BJ (cell line): ENCODE measurements around the gene FCRL5. TPM values are rescaled to one million over a fixed set of nuclear protein-coding genes. Genes with fewer than 3 reads are reported as not detected.

Experiments
- CTCF ChIA-PET: fragments of 350-600 bp; formaldehyde crosslinking; extraction: SDS; loops from one replicate; lab custom pipeline; 2021; ENCODE audit warnings: antibody characterized with exemption, inconsistent platforms; lab: Yijun Ruan, JAX
- POLR2A ChIA-PET: fragments of 300-600 bp; sonication (Branson Sonifier 250); formaldehyde crosslinking; extraction: SDS; loops from one replicate; lab custom pipeline; 2021; ENCODE audit warnings: antibody characterized with exemption; lab: Charles Lee
- DNase-seq: peaks from one replicate; pipeline ENCODE4 v3.0.0-alpha.2; 2011; ENCODE audit warnings: low read depth
- H3K27me3 ChIP-seq: 2 replicates; pipeline ENCODE4 v1.6.0; 2011; ENCODE audit warnings: low read length; ENCODE audit not compliant: control insufficient read depth, insufficient read depth
- H3K36me3 ChIP-seq: 2 replicates; pipeline ENCODE4 v1.5.1; 2011; ENCODE audit warnings: low read length; ENCODE audit not compliant: control insufficient read depth, insufficient read depth
- H3K4me3 ChIP-seq: 2 replicates; pipeline ENCODE4 v1.5.1; 2011; ENCODE audit warnings: low read depth, mild to moderate bottlenecking, control low read depth, low read length
- CTCF ChIP-seq: IDR thresholded peaks from 2 replicates; pipeline ENCODE4 v1.5.1; 2011; ENCODE audit warnings: low read depth, mild to moderate bottlenecking, control low read depth, inconsistent platforms, low read length, moderate library complexity; ENCODE audit not compliant: insufficient read depth
- polyA plus RNA-seq: library from polyadenylated mRNA; depleted of rRNA; stranded (reverse); fragments of >200 nt; gene quantifications from 2 replicates; pipeline ENCODE4 v1.2.3, GENCODE V29; 2011

The FCRL5 gene
- polyA plus RNA-seq, 1 experiment, result not detected

- no peaks in the 10 kb centered on the region for H3K27me3 ChIP-seq
- no peak for DNase-seq
- CTCF ChIA-PET, result no interaction called here
- no peaks in the 10 kb centered on the region for H3K36me3 ChIP-seq
- POLR2A ChIA-PET, result no interaction called here
- no peak for TF ChIP-seq CTCF
- no peak overlapping the region for H3K4me3 ChIP-seq
Observed at GRCh38 chr1:157472959-157473358, 79.4 kb downstream of the FCRL5 start.

- POLR2A ChIA-PET, result no interaction called here
- CTCF ChIA-PET, result interaction anchor here (1.3 kb wide), 1 partner anchor 102 kb away, joined by 3 read pairs; no protein-coding TSS in a partner anchor
- Histone ChIP-seq H3K36me3 (no peaks in the 10 kb centered on the region), H3K27me3 (no peaks in the 10 kb centered on the region), H3K4me3 (no peak overlapping the region)
- no peak for TF ChIP-seq CTCF
- no peak for DNase-seq
Observed at GRCh38 chr1:157472056-157472701, 80.1 kb downstream of the FCRL5 start.

- DNase-seq, result no peak
- Histone ChIP-seq H3K27me3 (no peaks in the 10 kb centered on the region), H3K4me3 (no peak overlapping the region), H3K36me3 (no peaks in the 10 kb centered on the region)
- ChIA-PET POLR2A (no interaction called here), CTCF (interaction anchor here (1.3 kb wide), 1 partner anchor 101 kb away, joined by 3 read pairs; no protein-coding TSS in a partner anchor)
- TF ChIP-seq CTCF, result no peak
Observed at GRCh38 chr1:157471531-157471930, 80.8 kb downstream of the FCRL5 start.

DNA sequence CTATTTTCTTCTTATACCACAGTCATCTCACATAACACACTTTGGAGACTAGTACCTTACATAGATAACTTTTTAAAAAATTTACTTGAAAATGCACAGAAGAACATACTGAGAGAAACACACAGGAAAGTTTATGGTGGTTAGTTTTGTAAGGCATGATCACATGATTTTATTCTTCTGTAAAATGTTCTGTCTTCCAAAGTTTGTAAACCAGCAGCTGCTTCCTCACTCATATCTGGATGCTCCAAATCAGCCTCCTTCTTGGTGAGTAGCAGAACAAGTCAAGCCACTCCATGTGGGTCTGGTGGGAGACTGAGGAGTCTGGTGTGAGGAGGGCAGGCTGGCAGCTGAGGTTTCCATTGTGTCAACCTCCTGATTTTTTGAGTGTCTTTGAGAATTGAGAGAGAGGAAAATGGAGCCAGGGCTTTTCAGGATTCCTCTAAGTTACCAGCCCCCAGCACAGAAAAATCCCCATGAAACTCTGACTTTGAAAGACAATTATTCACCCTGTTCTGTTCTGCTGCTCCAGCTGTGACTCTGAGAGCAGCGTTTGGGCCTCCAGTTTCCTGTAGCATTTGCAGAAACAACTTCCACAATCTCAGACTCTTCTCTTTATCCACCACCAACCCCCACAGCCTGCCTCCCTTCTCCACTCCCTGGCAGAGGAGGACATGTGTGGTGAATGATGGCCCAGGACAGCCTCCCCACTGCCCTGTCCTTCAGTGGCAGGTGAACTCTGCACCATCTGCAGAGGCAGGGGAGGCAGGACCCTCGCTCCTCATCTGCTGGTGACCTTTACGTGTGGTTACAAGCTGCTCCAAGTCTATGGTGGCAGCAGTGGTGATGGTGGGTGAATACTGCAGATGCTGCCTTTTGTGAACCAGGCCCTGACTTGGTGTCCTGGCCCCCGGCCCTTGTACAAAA, 82.3 kb downstream of the FCRL5 start:
- DNase-seq, result no peak
- H3K4me3 ChIP-seq, result no peak overlapping the region
- no peak for TF ChIP-seq CTCF
- ChIA-PET POLR2A (no interaction called here), CTCF (interaction anchor here (0.9 kb wide), 1 partner anchor 36 kb away, joined by 3 read pairs; no protein-coding TSS in a partner anchor)
- no peaks in the 10 kb centered on the region for H3K27me3 ChIP-seq
- no peaks in the 10 kb centered on the region for H3K36me3 ChIP-seq

DNA sequence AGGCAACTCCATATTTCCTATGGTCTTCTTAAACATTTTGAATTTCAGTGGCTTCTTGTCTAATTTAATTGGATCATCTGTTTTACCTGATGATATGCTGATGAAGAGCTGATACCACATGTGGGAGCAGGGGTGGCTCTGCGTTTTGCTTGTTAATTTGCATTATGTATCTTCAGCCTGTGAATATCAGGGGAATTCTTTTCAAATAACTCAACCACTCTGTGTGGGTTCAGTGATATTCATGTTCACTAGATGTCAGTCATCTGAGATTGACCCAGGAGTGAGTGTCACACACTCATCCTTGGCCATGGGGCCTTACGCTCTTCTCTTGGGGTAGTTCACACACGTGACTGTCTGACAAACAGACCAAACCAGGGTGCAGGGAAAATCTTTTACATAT, 83.0 kb downstream of the FCRL5 start:
- CTCF ChIA-PET, result interaction anchor here (0.9 kb wide), 1 partner anchor 36 kb away, joined by 3 read pairs; no protein-coding TSS in a partner anchor

More for the DNA sequence above, 83.0 kb downstream of the FCRL5 start:
- no peaks in the 10 kb centered on the region for H3K27me3 ChIP-seq
- POLR2A ChIA-PET, result no interaction called here
- H3K36me3 ChIP-seq, result no peaks in the 10 kb centered on the region
- no peak overlapping the region for H3K4me3 ChIP-seq
- no peak for TF ChIP-seq CTCF
- no peak for DNase-seq
